ENCODE results near the gene GALNS.

GALNS gene

DNA sequence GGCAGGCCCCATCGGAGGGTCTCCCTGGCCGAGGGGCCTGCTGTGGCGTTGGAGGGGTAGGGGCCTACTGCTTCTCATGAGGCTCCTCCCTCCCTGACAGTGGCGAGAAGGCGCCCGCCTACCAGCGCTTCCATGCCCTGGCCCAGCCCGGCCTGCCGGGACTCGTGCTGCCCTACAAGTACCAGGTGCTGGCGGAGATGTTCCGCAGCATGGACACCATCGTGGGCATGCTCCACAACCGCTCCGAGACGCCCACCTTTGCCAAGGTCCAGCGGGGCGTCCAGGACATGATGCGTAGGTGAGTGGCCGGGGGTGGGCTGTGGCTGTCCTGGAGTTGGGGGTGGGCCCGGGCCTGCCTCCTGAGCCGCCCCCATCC lies 51.4 kb downstream of the GALNS start:
- DNase-seq (ENCODE audit: insufficient read length, low spot score) (no peak), FAIRE-seq (no peak)
- TF ChIP-seq POLR2AphosphoS5 (IDR thresholded peaks at IDR 0.05; ENCODE audit: low read depth, low read length): peak; percentile 43; the same call in 1 of the 2 replicates
- no peak for TF ChIP-seq POU2F2 (IDR thresholded peaks at IDR 0.05; ENCODE audit: low read depth, low read length)

DNA sequence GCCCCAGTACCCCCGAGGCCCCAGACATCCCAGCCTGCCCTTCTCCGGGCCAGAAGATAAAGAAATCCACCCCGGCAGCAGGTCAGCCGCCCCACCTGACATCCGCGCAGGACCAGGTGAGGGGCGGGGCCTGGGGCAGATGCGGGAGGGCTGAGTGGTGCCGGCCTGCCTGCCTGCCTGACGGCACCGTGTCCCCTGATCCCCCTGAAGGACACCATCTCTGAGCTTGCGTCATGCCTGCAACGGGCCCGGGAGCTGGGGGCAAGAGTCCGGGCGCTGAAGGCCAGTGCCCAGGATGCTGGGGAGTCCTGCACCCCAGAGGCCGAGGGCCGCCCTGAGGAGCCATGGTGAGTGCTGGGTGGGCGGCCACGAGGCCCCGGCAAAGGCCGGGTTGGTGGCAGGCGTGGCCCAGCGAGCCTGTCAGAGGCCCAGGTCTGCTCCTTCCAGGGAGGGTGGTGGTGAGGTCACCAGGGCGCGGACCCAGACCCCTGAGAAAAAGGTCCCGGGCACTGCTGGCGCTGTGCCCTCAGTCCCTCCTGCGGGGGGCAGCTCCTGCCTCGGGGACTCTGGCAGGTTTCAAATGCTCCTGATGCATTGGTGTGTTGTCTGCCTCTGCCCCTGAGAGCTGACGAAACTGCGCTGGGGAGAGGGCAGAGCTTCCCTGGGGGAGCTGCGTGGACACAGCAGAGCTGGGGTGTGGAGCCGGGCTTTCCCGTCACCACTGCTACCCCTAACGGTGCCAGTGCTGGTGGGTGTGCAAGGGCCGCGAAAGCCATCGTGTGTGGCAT lies 52.0 kb downstream of the GALNS start:
- FAIRE-seq: no peak
- no peak for TF ChIP-seq POLR2A (IDR thresholded peaks at IDR 0.05; ENCODE audit: low read depth, low read length)
- TF ChIP-seq SPI1 (IDR thresholded peaks at IDR 0.05; ENCODE audit: low read depth, low read length): no peak
- no peak for TF ChIP-seq POU2F2 (IDR thresholded peaks at IDR 0.05; ENCODE audit: low read depth, low read length)
- TF ChIP-seq PAX5 (IDR thresholded peaks at IDR 0.05; ENCODE audit: insufficient read depth, low read length, severe bottlenecking): no peak
- TF ChIP-seq POLR2AphosphoS5 (IDR thresholded peaks at IDR 0.05; ENCODE audit: low read depth, low read length): no peak
- TF ChIP-seq TAF1 (IDR thresholded peaks at IDR 0.05; ENCODE audit: low read depth, low read length): no peak
- DNase-seq (ENCODE audit: insufficient read length, low spot score): peak; percentile 72

DNA sequence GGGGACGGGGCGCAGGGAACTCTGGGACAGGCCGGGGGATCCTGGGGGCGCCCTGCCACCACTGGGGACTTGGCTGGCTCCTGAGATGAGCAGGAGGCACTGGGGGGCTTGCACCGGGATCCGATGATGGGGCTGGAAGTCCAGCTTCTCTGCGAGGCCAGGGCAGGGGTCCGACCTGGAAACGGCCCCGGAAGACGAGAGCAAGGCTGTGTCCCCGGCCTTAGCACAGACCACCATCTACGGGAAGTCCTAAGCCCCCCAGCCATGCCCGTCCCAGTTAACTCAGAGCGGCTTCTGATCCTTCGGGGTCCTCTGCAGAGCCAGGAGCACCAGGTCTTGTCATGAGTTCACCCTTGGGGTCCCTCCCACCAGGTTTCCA lies 52.6 kb downstream of the GALNS start:
- FAIRE-seq (no peak), DNase-seq (ENCODE audit: insufficient read length, low spot score) (no peak)
- TF ChIP-seq PAX5 (IDR thresholded peaks at IDR 0.05; ENCODE audit: insufficient read depth, low read length, severe bottlenecking): no peak
- no peak for TF ChIP-seq POLR2A (IDR thresholded peaks at IDR 0.05; ENCODE audit: low read depth, low read length)
- no peak for TF ChIP-seq POLR2AphosphoS5 (IDR thresholded peaks at IDR 0.05; ENCODE audit: low read depth, low read length)
- no peak for TF ChIP-seq POU2F2 (IDR thresholded peaks at IDR 0.05; ENCODE audit: low read depth, low read length)
- TF ChIP-seq TAF1 (IDR thresholded peaks at IDR 0.05; ENCODE audit: low read depth, low read length): no peak

DNA sequence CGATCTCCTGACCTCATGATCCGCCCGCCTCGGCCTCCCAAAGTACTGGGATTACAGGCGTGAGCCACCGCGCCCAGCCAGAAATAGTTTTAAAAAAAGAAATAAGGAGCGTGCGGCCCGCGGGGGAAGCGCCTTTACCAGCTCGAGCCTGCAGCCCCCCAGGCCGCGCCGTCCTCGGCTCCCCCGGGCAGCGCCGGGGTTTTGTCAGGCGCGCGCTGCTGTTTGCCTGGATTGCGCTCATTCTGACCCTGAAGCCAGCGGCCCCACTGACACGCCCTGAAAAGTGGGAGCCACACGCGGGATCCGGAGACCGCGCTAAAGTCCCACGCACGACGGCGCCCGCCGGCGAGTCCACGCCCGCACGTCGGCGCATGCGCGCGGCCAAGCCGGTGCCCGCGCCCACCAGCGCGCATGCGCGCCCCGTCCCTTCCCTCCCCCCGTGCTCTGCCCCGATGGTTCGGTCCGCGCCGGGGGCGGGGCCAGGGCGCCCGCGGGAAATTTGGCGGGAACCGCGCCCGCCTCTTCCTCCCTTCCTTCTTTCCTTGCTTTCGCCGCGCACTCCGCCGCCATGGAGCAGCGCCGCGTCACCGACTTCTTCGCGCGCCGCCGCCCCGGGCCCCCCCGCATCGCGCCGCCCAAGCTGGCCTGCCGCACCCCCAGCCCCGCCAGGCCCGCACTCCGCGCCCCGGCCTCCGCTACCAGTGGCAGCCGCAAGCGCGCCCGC lies 53.3 kb downstream of the GALNS start, which contains the start of gene CDT1:
Gene CDT1 (plus strand): TSS at position 526 of the 724 bp plus-strand sequence. CDS start 43 bp downstream, at position 569.
- TF ChIP-seq PAX5 (IDR thresholded peaks at IDR 0.05; ENCODE audit: insufficient read depth, low read length, severe bottlenecking): no peak
- peak; percentile 40; the same call in 1 of the 2 replicates for TF ChIP-seq TAF1 (IDR thresholded peaks at IDR 0.05; ENCODE audit: low read depth, low read length)
- peak; percentile 38; the same call in 1 of the 2 replicates for TF ChIP-seq SPI1 (IDR thresholded peaks at IDR 0.05; ENCODE audit: low read depth, low read length)
- no peak for TF ChIP-seq POU2F2 (IDR thresholded peaks at IDR 0.05; ENCODE audit: low read depth, low read length)
- FAIRE-seq: peak; percentile 100

DNA sequence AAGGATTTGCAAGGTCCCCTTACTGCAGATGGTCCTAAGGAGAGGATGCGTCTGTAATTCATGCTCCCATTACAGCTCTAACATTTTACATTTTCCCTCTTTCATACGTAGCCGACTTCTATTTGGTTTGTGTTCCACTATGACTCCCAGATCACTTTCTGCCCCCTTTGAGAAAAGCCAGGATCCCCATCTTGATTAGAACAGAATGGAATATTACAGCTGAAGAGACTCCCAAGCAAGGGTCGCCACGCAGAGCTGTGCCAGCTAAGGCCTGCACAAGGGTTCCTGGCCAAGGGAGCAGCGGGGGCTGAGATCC lies 56.5 kb downstream of the GALNS start:
- FAIRE-seq (no peak), DNase-seq (ENCODE audit: insufficient read length, low spot score) (no peak)
- TF ChIP-seq SPI1 (IDR thresholded peaks at IDR 0.05; ENCODE audit: low read depth, low read length): no peak
- no peak for TF ChIP-seq POLR2AphosphoS5 (IDR thresholded peaks at IDR 0.05; ENCODE audit: low read depth, low read length)
- TF ChIP-seq POLR2A (IDR thresholded peaks at IDR 0.05; ENCODE audit: low read depth, low read length): no peak
- TF ChIP-seq PAX5 (IDR thresholded peaks at IDR 0.05; ENCODE audit: insufficient read depth, low read length, severe bottlenecking): no peak
- no peak for TF ChIP-seq TAF1 (IDR thresholded peaks at IDR 0.05; ENCODE audit: low read depth, low read length)
- TF ChIP-seq POU2F2 (IDR thresholded peaks at IDR 0.05; ENCODE audit: low read depth, low read length): no peak

More for the DNA sequence above, 53.3 kb downstream of the GALNS start, which contains the start of gene CDT1:
- peak; percentile 99 for DNase-seq (ENCODE audit: insufficient read length, low spot score)

DNA sequence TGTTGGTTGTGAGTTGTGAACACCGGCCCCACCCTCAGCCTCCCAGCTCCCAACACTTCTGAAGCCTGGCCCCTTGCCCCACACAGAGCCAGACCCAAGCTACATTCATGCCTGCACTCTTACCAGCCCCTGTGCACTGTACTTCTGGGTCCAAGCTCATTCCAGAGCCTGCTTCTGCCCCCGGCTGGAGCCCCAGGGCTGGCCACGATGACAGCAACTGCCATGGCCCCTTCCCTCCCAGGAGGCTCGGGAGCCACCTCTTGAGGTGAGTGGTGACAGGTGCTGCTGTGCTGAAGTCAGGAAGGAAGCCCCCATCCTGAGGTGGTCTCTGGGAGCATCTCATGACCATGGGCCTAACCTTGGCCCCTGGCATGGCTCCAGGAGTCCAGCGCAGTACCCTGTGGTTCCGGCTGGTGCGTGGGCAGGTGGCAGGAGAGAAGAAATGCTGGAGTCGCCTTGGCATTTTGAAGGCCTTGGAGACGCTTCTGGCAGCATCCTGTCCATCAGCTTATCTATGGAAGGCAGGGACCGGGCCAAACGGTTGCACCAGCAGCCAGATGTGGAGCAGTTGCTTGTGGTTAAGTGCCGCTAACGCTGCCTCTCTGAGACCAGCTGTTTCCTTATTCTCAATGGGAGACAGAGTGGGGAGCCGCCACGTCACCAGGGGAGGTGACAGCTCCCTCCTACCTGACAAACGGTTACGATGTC lies 57.0 kb downstream of the GALNS start:
- DNase-seq (ENCODE audit: insufficient read length, low spot score) (no peak), FAIRE-seq (peak; percentile 31)
- TF ChIP-seq SPI1 (IDR thresholded peaks at IDR 0.05; ENCODE audit: low read depth, low read length) (no peak), PAX5 (IDR thresholded peaks at IDR 0.05; ENCODE audit: insufficient read depth, low read length, severe bottlenecking) (no peak), POLR2AphosphoS5 (IDR thresholded peaks at IDR 0.05; ENCODE audit: low read depth, low read length) (no peak), TAF1 (IDR thresholded peaks at IDR 0.05; ENCODE audit: low read depth, low read length) (no peak), POU2F2 (IDR thresholded peaks at IDR 0.05; ENCODE audit: low read depth, low read length) (no peak), POLR2A (IDR thresholded peaks at IDR 0.05; ENCODE audit: low read depth, low read length) (no peak)

DNA sequence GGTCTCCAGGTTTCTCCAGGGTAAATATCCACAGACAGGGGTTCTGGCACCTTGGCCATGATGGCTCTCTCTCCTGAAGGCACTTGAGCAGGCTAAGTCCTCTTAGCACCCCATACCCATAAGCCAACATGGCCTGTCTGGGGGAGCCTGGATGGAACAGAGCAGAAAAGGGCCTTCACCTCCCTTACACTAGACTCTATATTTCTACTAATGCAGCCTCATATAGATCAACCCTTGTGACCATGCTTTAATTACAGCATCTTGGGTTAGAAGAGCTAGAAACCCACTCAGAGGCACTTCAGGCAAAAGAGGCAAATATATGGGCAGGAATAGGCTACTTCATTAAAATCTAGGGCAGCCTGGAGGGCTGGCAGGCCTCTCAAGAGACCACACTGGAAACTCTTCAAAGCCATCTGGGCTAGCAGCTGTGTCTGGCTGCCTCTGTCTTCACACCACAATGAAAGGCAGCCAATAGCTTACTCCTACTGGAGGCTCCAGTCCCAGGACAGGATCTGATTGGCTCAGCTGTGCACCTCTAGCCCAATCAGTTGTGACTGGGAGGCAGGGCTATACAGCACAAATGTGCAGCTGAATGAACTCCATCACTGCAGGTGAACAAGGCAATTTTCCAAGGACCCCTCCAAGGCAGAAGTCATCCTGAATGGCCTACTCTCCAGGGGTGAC lies 57.8 kb downstream of the GALNS start:
- no peak for DNase-seq (ENCODE audit: insufficient read length, low spot score)
- no peak for FAIRE-seq

DNA sequence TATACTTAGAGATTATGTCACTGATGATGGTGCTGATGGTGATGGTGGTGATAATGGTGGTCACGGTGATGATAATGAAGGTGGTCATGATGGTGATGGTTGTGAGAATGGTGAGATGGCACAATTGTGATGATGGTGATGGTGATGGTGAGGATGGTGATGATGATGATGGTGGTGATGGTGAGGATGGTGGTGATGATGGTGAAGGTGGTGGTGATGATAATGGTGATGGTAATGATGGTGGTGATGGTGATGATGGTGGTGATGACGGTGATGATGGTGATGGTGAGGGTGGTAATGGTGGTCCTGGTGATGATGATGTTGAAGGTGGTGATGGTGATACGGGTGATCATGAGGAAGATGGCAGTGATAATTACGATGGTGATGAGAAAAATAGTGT lies 58.7 kb downstream of the GALNS start:
- no peak for TF ChIP-seq PAX5 (IDR thresholded peaks at IDR 0.05; ENCODE audit: insufficient read depth, low read length, severe bottlenecking)
- TF ChIP-seq POU2F2 (IDR thresholded peaks at IDR 0.05; ENCODE audit: low read depth, low read length): no peak
- TF ChIP-seq SPI1 (IDR thresholded peaks at IDR 0.05; ENCODE audit: low read depth, low read length): no peak
- no peak for TF ChIP-seq POLR2AphosphoS5 (IDR thresholded peaks at IDR 0.05; ENCODE audit: low read depth, low read length)
- no peak for TF ChIP-seq POLR2A (IDR thresholded peaks at IDR 0.05; ENCODE audit: low read depth, low read length)
- no peak for TF ChIP-seq TAF1 (IDR thresholded peaks at IDR 0.05; ENCODE audit: low read depth, low read length)
- no peak for FAIRE-seq
- no peak for DNase-seq (ENCODE audit: insufficient read length, low spot score)

More for the DNA sequence above, 57.8 kb downstream of the GALNS start:
- TF ChIP-seq POLR2A (IDR thresholded peaks at IDR 0.05; ENCODE audit: low read depth, low read length) (no peak), POLR2AphosphoS5 (IDR thresholded peaks at IDR 0.05; ENCODE audit: low read depth, low read length) (no peak), POU2F2 (IDR thresholded peaks at IDR 0.05; ENCODE audit: low read depth, low read length) (no peak), SPI1 (IDR thresholded peaks at IDR 0.05; ENCODE audit: low read depth, low read length) (no peak), PAX5 (IDR thresholded peaks at IDR 0.05; ENCODE audit: insufficient read depth, low read length, severe bottlenecking) (no peak), TAF1 (IDR thresholded peaks at IDR 0.05; ENCODE audit: low read depth, low read length) (no peak)

DNA sequence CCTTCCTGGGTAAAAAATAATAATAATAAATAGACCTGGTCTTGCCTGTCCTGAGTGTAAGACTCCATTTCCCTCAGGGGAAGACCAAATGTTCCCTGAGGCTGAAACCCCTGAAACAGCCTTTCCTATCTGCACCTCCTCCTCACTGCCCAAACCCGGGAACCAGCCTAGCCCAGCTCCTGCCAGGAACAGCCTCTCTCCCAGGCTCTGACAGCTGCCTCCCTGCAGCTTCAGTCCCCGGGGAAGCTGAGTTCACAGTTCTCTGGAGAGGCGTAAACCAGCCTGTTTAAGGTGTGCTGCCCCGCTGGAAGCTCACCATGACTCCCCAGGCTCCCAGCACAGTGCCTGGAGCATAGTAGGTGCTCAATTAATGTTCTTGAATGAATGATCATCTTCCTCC lies 60.5 kb downstream of the GALNS start:
- DNase-seq (ENCODE audit: insufficient read length, low spot score) (no peak), FAIRE-seq (no peak)
- TF ChIP-seq POLR2A (IDR thresholded peaks at IDR 0.05; ENCODE audit: low read depth, low read length) (no peak), POLR2AphosphoS5 (IDR thresholded peaks at IDR 0.05; ENCODE audit: low read depth, low read length) (no peak), PAX5 (IDR thresholded peaks at IDR 0.05; ENCODE audit: insufficient read depth, low read length, severe bottlenecking) (no peak), TAF1 (IDR thresholded peaks at IDR 0.05; ENCODE audit: low read depth, low read length) (no peak), SPI1 (IDR thresholded peaks at IDR 0.05; ENCODE audit: low read depth, low read length) (no peak), POU2F2 (IDR thresholded peaks at IDR 0.05; ENCODE audit: low read depth, low read length) (no peak)
